ENCODE data around the gene SRD5A2. TPM values are rescaled to one million over a fixed set of nuclear protein-coding genes. Genes with fewer than 3 reads are reported as not detected.

SRD5A2 gene
- total and polyA plus RNA-seq, 2 donors (not counting 1 experiment from before 2014, with no cell fraction given) = not detected

DNA sequence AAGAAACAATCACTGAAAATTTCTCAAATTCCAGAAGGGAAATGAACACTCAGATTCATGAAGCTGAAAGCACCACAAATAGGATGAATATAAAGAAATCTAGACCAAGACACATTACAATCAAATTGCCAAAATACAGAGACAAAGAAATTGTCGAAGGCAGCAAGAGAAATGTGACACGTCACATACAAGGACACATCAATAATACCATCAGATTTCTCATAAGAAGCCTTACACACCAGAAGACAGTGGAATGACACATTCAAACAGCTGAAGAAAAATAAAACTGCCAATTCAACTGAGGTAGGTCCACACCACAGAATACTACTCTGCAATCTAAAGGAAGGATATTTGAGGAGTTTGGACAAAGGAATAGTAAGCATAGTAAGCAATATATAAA is 27.4 kb downstream of the SRD5A2 start:
- ChIA-PET POLR2A (no interaction called here), CTCF (no interaction called here)
- intact Hi-C loops (cut with micrococcal nuclease) = no loop called here
- Mint-ChIP-seq H3K4me1 (no peaks in the 10 kb centered on the region), H3K27ac (no peak overlapping the region), H3K4me3 (no peak overlapping the region), H3K27me3 (no peaks in the 10 kb centered on the region), H3K9me3 (ENCODE audit: insufficient read depth) (peaks cover 20% of the 10 kb centered on the region)
- no CpG with 5 or more reads among the region's 2 CpGs for WGBS (ENCODE audit: insufficient coverage)
- Histone ChIP-seq H3K36me3 (replicated peaks in 1 of 2; ENCODE audit: control extremely low read depth in 1 of 2, control insufficient read depth in 1 of 2, extremely low read depth in 1 of 2, insufficient read depth in 2 of 2, low read length in 1 of 2) (no peaks in the 10 kb centered on the region), H3K4me3 (ENCODE audit: control extremely low read depth in 1 of 5, extremely low read depth in 1 of 5, insufficient read depth in 1 of 5, low read depth in 2 of 5, low read length in 4 of 5) (no peak overlapping the region), H3K9ac (ENCODE audit: low read length) (no peak overlapping the region), H2AFZ (ENCODE audit: insufficient read depth, low read depth, low read length, poor library complexity, severe bottlenecking) (no peak overlapping the region), H3K27ac (ENCODE audit: low read length in 2 of 2) (no peak overlapping the region), H4K20me1 (ENCODE audit: control insufficient read depth, insufficient read depth, low read length, poor library complexity, severe bottlenecking) (no peaks in the 10 kb centered on the region), H3K9me3 (ENCODE audit: control extremely low read depth in 1 of 3, control insufficient read depth in 2 of 3, insufficient read depth in 1 of 3, low read length in 2 of 3) (peaks cover 0 to 20% (median 0%) of the 10 kb centered on the region in 3 donors), H3K27me3 (replicated peaks in 1 of 4; ENCODE audit: control extremely low read depth in 1 of 4, control insufficient read depth in 3 of 4, insufficient read depth in 4 of 4, low read length in 3 of 4) (no peaks in the 10 kb centered on the region), H3K4me1 (ENCODE audit: control insufficient read depth in 2 of 2, insufficient read depth in 2 of 2, low read length in 2 of 2) (no peaks in the 10 kb centered on the region), H3K4me2 (replicated peaks; ENCODE audit: low read depth, low read length, poor library complexity, severe bottlenecking) (no peak overlapping the region), H3K79me2 (ENCODE audit: control insufficient read depth, insufficient read depth, low read length) (no peaks in the 10 kb centered on the region)
- DNase-seq (no peak), ATAC-seq (ENCODE audit: low read depth) (no peak)
- no peak for TF ChIP-seq EZH2 (IDR thresholded peaks at IDR 0.05; ENCODE audit: borderline replicate concordance, insufficient read depth, low read depth, low read length, poor library complexity, severe bottlenecking)
- TF ChIP-seq, protein P1, sequence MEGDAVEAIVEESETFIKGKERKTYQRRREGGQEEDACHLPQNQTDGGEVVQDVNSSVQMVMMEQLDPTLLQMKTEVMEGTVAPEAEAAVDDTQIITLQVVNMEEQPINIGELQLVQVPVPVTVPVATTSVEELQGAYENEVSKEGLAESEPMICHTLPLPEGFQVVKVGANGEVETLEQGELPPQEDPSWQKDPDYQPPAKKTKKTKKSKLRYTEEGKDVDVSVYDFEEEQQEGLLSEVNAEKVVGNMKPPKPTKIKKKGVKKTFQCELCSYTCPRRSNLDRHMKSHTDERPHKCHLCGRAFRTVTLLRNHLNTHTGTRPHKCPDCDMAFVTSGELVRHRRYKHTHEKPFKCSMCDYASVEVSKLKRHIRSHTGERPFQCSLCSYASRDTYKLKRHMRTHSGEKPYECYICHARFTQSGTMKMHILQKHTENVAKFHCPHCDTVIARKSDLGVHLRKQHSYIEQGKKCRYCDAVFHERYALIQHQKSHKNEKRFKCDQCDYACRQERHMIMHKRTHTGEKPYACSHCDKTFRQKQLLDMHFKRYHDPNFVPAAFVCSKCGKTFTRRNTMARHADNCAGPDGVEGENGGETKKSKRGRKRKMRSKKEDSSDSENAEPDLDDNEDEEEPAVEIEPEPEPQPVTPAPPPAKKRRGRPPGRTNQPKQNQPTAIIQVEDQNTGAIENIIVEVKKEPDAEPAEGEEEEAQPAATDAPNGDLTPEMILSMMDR (IDR thresholded peaks at IDR 0.05) = no peak

DNA sequence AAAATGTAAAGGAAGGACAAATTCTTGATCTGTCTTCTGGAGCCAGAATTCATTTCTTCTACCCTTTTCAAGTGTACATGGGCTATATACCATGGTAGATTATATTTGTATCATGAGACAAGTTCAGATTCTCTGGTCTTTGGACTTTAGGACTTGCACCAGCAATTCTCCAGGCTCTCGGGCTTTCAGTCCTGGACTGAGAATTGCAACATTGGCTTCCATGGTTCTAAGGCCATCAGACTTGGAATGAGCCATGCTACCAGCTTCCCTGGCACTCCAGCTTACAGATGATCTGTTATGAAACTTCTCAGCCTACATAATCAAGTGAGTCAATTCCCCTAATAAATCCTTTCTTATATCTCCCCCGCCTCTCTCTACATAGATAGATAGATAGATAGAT is 33.3 kb downstream of the SRD5A2 start:
- CTCF ChIA-PET = no interaction called here
- peaks cover 17% of the 10 kb centered on the region for H3K9me3 Mint-ChIP-seq (ENCODE audit: insufficient read depth)

More for the DNA sequence above, 33.3 kb downstream of the SRD5A2 start:
- Mint-ChIP-seq H3K4me3 (no peak overlapping the region), H3K4me1 (no peaks in the 10 kb centered on the region), H3K27me3 (peaks cover 2% of the 10 kb centered on the region), H3K27ac (no peak overlapping the region)
- WGBS (ENCODE audit: insufficient coverage) = 85% methylated on average over 1 of the region's 2 CpGs
- DNase-seq (no peak), ATAC-seq (ENCODE audit: low read depth) (no peak)
- no peak overlapping the region for H2AFZ ChIP-seq (ENCODE audit: insufficient read depth, low read depth, low read length, poor library complexity, severe bottlenecking)
- H3K9me3 ChIP-seq (ENCODE audit: control extremely low read depth in 1 of 3, control insufficient read depth in 2 of 3, insufficient read depth in 1 of 3, low read length in 2 of 3) = peaks cover 0 to 15% (median 6%) of the 10 kb centered on the region in 3 donors
- no peaks in the 10 kb centered on the region for H3K36me3 ChIP-seq (replicated peaks in 1 of 2; ENCODE audit: control extremely low read depth in 1 of 2, control insufficient read depth in 1 of 2, extremely low read depth in 1 of 2, insufficient read depth in 2 of 2, low read length in 1 of 2)
- H3K79me2 ChIP-seq (ENCODE audit: control insufficient read depth, insufficient read depth, low read length) = no peaks in the 10 kb centered on the region
- POLR2A ChIA-PET = no interaction called here
- no peak overlapping the region for H3K4me3 ChIP-seq (ENCODE audit: control extremely low read depth in 1 of 5, extremely low read depth in 1 of 5, insufficient read depth in 1 of 5, low read depth in 2 of 5, low read length in 4 of 5)
- H3K27me3 ChIP-seq (replicated peaks in 1 of 4; ENCODE audit: control extremely low read depth in 1 of 4, control insufficient read depth in 3 of 4, insufficient read depth in 4 of 4, low read length in 3 of 4) = no peaks in the 10 kb centered on the region
- H3K27ac ChIP-seq (ENCODE audit: low read length in 2 of 2) = no peak overlapping the region
- H3K4me2 ChIP-seq (replicated peaks; ENCODE audit: low read depth, low read length, poor library complexity, severe bottlenecking) = no peak overlapping the region
- TF ChIP-seq EZH2 (IDR thresholded peaks at IDR 0.05; ENCODE audit: borderline replicate concordance, insufficient read depth, low read depth, low read length, poor library complexity, severe bottlenecking) = no peak
- H3K9ac ChIP-seq (ENCODE audit: low read length) = no peak overlapping the region
- no peaks in the 10 kb centered on the region for H4K20me1 ChIP-seq (ENCODE audit: control insufficient read depth, insufficient read depth, low read length, poor library complexity, severe bottlenecking)
- intact Hi-C loops (cut with micrococcal nuclease) = no loop called here
- H3K4me1 ChIP-seq (ENCODE audit: control insufficient read depth in 2 of 2, insufficient read depth in 2 of 2, low read length in 2 of 2) = no peaks in the 10 kb centered on the region
